HG03045 (cell line): ENCODE data around the gene TREML4.

Experiments
- ATAC-seq: cut with Tn5 transposase; IDR thresholded peaks from one replicate; pipeline ENCODE4 v1.9.1; 2021; ENCODE audit warnings: mild to moderate bottlenecking, moderate library complexity; ENCODE audit not compliant: unreplicated experiment

TREML4 gene

DNA sequence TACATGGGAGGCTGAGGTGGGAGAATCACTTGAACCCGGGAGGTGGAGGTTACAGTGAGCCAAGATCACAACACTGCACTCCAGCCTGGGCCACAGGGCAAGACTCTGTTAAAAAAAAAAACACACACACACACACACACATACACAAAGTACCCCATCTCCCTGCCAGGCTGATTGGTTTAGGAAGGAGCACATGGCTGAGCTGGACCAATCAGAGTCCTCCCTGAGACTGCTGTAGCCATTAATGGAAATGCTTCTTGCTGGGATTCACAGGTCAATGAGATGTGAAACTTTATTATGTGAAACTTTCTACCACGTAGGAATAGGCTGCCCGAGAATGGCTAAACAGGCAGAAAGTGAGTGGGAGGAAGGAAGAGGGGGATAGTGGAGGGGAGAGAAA is 55.5 kb downstream of the TREML4 start:
- ATAC-seq: no peak

DNA sequence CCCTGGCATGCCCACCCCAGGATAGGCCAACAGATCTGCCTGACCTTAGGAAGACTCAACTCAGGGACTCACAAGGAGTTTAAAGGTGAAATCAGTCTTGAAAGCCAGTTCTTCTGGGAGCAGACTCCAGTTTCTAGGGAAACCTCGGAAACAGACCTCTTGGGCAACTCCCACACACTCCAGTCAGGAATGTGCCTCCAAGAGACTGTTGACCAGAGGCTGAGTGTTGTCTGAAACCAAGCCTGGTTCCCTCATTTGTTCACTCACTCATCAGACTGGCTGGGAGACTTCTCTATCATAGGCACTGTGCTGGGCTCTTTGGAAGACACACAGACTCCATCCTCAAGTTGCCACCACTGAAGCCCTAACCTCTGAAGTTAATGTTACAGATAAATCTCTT is 56.6 kb downstream of the TREML4 start:
- no peak for ATAC-seq

- no peak for ATAC-seq
These were observed 58.6 kb downstream of the TREML4 start, which contains the start of gene TREM1 for GRCh38 chr6:41286544-41287346. TSS of gene TREM1 (minus strand) at chr6:41286682. CDS start at chr6:41286655, 27 bp downstream.

GRCh38 chr6:41288030-41288753 is 60.0 kb downstream of the TREML4 start:
- no peak for ATAC-seq
